ENCODE results near the gene TPM3.

- TF ChIP-seq BHLHE40 (IDR thresholded peaks at IDR 0.05; ENCODE audit: borderline replicate concordance), result no peak
- no peak for TF ChIP-seq CTBP1 (IDR thresholded peaks at IDR 0.05; ENCODE audit: borderline replicate concordance)
- TF ChIP-seq FOXK2 (IDR thresholded peaks at IDR 0.05), result no peak
- TF ChIP-seq FOXM1 (IDR thresholded peaks at IDR 0.05; ENCODE audit: borderline replicate concordance), result no peak
- TF ChIP-seq TARDBP (IDR thresholded peaks at IDR 0.05), result no peak
- TF ChIP-seq FOXA1 (IDR thresholded peaks at IDR 0.05), result no peak
- TF ChIP-seq L3MBTL2 (conservative IDR thresholded peaks at IDR 0.05), result no peak
- TF ChIP-seq, protein P1, sequence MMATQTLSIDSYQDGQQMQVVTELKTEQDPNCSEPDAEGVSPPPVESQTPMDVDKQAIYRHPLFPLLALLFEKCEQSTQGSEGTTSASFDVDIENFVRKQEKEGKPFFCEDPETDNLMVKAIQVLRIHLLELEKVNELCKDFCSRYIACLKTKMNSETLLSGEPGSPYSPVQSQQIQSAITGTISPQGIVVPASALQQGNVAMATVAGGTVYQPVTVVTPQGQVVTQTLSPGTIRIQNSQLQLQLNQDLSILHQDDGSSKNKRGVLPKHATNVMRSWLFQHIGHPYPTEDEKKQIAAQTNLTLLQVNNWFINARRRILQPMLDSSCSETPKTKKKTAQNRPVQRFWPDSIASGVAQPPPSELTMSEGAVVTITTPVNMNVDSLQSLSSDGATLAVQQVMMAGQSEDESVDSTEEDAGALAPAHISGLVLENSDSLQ (IDR thresholded peaks at IDR 0.05), result no peak
- TF ChIP-seq ARNT (IDR thresholded peaks at IDR 0.05), result no peak
- TF ChIP-seq SP1 (IDR thresholded peaks at IDR 0.05), result no peak
- TF ChIP-seq HDGF (IDR thresholded peaks at IDR 0.05; ENCODE audit: borderline replicate concordance), result no peak
- TF ChIP-seq ZNF384 (IDR thresholded peaks at IDR 0.05), result no peak
- no peak for TF ChIP-seq NFRKB (IDR thresholded peaks at IDR 0.05)
- no peak for TF ChIP-seq ELF4 (IDR thresholded peaks at IDR 0.05)
These were observed 11.8 kb downstream of the TPM3 start for GRCh38 chr1:154179946-154180687.
